ENCODE measurements around the gene BCL2L12.

GRCh38 chr19:49710372-49710951, 44.7 kb downstream of the BCL2L12 start:
- TF ChIP-seq CTCF (IDR thresholded peaks at IDR 0.05), result no peak
- TF ChIP-seq POLR2A (IDR thresholded peaks at IDR 0.05), result no peak

Data from adrenal gland (tissue), 5 donors.